Midbrain (tissue), 1 donor: Measurements from ENCODE around the gene HSD17B3.
"Not testable (repeated sequence)": the region's sequence is repeated elsewhere in the genome, so short reads cannot be mapped to it uniquely, and the experiment has no call there.

Source experiments
- DNase-seq: peaks from one replicate; lab custom pipeline; 2025; lab: John Stamatoyannopoulos, UW

HSD17B3 gene

GRCh38 chr9:96193236-96193755, 108.7 kb downstream of the HSD17B3 start:
- no peak for DNase-seq

GRCh38 chr9:96192710-96193109, 109.3 kb downstream of the HSD17B3 start:
- no peak for DNase-seq

GRCh38 chr9:96189995-96190394, 112.0 kb downstream of the HSD17B3 start:
- DNase-seq: no peak

- DNase-seq: not testable (repeated sequence)
These were observed 112.4 kb downstream of the HSD17B3 start for GRCh38 chr9:96189581-96189980.

- no peak for DNase-seq
These were observed 113.4 kb downstream of the HSD17B3 start for GRCh38 chr9:96188571-96188970.

- DNase-seq: no peak
These were observed 114.8 kb downstream of the HSD17B3 start for GRCh38 chr9:96187151-96187555.

- no peak for DNase-seq
These were observed 115.4 kb downstream of the HSD17B3 start for GRCh38 chr9:96186591-96187011.

- DNase-seq: no peak
These were observed 116.3 kb downstream of the HSD17B3 start for GRCh38 chr9:96185518-96186156.
